ENCODE results near the gene FAF1. TPM values are rescaled to one million over a fixed set of nuclear protein-coding genes. Genes with fewer than 3 reads are reported as not detected.

The FAF1 gene
- polyA plus RNA-seq, 1 of the 3 experiments (the other 2 are of a cell fraction), result 8.7 TPM

DNA sequence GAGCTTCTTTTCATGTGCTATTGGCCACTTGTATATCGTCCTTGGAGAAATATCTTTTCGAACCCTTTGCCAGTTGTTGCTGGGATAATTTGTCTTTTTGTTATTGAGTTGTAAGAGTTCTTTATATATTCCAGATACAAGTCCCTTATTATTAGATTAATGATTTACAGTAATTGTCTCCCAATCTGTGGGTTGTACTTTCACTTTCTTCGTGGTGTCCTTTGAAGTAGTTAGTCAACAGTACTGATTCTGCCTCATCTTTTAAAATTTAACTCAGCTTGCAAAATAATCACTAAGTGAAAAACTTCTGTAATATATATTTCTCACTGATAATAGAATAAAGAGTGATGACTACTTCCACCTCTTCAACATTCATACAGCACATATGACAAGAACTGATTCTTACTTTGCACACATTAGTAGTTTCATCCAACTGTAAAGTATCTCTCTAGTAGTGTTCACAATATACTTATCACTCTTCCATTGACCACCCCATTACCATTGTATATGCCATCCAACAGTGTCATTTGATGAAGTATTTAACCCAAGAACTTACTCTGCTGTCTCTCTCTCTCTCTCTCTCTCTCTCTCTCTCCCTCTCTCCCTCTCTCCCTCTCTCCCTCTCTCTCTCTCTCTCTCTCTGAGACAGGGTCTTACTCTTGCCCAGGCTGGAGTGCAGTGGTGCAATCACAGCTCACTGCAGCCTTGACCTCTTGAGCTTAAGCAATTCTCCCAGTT lies 432.6 kb downstream of the FAF1 start:
- no peak overlapping the region for H3K4me3 ChIP-seq (ENCODE audit: low read depth in 2 of 2, low read length in 1 of 2)
- no peak overlapping the region for H3K27ac ChIP-seq (ENCODE audit: low read depth in 2 of 2, low read length in 1 of 2)
- ChIA-PET CTCF (no interaction called here), POLR2A (no interaction called here)
- H3K4me1 ChIP-seq (ENCODE audit: control insufficient read depth in 1 of 2, insufficient read depth in 2 of 2, low read depth in 1 of 2, low read length in 1 of 2), result no peaks in the 10 kb centered on the region; a peak in 1 of 4 replicates
- H3F3A ChIP-seq (replicated peaks; ENCODE audit: insufficient read depth), result no peaks in the 10 kb centered on the region
- 93% methylated on average over 3 of the region's 3 CpGs for WGBS (ENCODE audit: low lambda C conversion rate)
- H3K27me3 ChIP-seq (ENCODE audit: insufficient read depth), result no peaks in the 10 kb centered on the region
- no peak overlapping the region for H3K4me2 ChIP-seq
- H4K20me1 ChIP-seq (ENCODE audit: insufficient read depth), result no peaks in the 10 kb centered on the region
- no peaks in the 10 kb centered on the region for H3K79me2 ChIP-seq (ENCODE audit: insufficient read depth)
- no peaks in the 10 kb centered on the region for H3K9me2 ChIP-seq
- no peak for TF ChIP-seq NRF1 (IDR thresholded peaks at IDR 0.05; ENCODE audit: low read depth, low read length)
- no peak for TF ChIP-seq MAX (IDR thresholded peaks at IDR 0.05; ENCODE audit: low read depth)
- TF ChIP-seq FOXM1 (IDR thresholded peaks at IDR 0.05; ENCODE audit: low read depth), result no peak
- no peak for TF ChIP-seq JUND (IDR thresholded peaks at IDR 0.05)
- no peak for TF ChIP-seq POLR2AphosphoS5 (IDR thresholded peaks at IDR 0.05; ENCODE audit: low read depth, low read length)
- TF ChIP-seq RCOR1 (IDR thresholded peaks at IDR 0.05; ENCODE audit: low read length), result no peak
- no peak for TF ChIP-seq NFIC (IDR thresholded peaks at IDR 0.05; ENCODE audit: borderline replicate concordance)
- TF ChIP-seq RAD21 (IDR thresholded peaks at IDR 0.05; ENCODE audit: low read length), result no peak
- no peak for TF ChIP-seq ELF1 (IDR thresholded peaks at IDR 0.05)
- TF ChIP-seq, protein P1, sequence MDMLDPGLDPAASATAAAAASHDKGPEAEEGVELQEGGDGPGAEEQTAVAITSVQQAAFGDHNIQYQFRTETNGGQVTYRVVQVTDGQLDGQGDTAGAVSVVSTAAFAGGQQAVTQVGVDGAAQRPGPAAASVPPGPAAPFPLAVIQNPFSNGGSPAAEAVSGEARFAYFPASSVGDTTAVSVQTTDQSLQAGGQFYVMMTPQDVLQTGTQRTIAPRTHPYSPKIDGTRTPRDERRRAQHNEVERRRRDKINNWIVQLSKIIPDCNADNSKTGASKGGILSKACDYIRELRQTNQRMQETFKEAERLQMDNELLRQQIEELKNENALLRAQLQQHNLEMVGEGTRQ (IDR thresholded peaks at IDR 0.05; ENCODE audit: borderline replicate concordance, low read depth, low read length), result no peak
- H2AFZ ChIP-seq (ENCODE audit: low read depth), result no peak overlapping the region
- DNase-seq, result no peak
- peaks cover 0 to 30% of the 10 kb centered on the region in 2 experiments for H3K36me3 ChIP-seq (replicated peaks in 1 of 2; ENCODE audit: control insufficient read depth in 1 of 2, insufficient read depth in 2 of 2, low read length in 1 of 2)
- H3K9ac ChIP-seq, result no peak overlapping the region
- H3K9me3 ChIP-seq, result peaks cover 5% of the 10 kb centered on the region; the same call in 1 of the 2 replicates

DNA sequence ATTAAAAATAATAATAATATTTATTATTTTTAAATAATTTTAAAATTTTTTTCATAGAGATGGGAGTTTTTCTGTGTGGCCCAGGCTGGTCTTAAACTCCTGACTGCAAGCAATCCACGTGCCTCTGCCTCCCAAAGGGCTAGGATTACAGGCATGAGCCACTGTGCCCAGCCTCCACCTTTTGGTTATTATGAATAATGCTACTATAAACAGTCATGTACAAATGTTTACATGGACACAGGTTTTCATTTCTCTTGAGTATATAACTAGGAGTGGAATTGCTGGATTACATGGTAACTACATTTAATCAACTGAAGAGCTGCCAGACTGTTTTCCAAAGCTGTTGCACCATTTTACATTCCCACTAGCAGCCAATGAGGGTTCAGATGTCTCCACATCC lies 433.6 kb downstream of the FAF1 start:
- ChIA-PET CTCF (no interaction called here), POLR2A (no interaction called here)
- TF ChIP-seq SMC3 (IDR thresholded peaks at IDR 0.05; ENCODE audit: low read depth, low read length) (no peak), USF1 (IDR thresholded peaks at IDR 0.05; ENCODE audit: borderline replicate concordance, low read depth) (no peak), FOXJ3 (CRISPR knock-in tag; IDR thresholded peaks at IDR 0.05) (no peak), GATA2 (CRISPR knock-in tag; IDR thresholded peaks at IDR 0.05) (no peak), RXRA (IDR thresholded peaks at IDR 0.05; ENCODE audit: borderline replicate concordance, low read depth) (no peak), EP300 (IDR thresholded peaks at IDR 0.05; ENCODE audit: borderline replicate concordance in 1 of 2, low read depth in 1 of 2, low read length in 1 of 2) (no peak), EZH2phosphoT487 (IDR thresholded peaks at IDR 0.05; ENCODE audit: borderline replicate concordance, low read depth) (no peak), RCOR1 (IDR thresholded peaks at IDR 0.05; ENCODE audit: low read length) (no peak), MAX (IDR thresholded peaks at IDR 0.05; ENCODE audit: low read depth) (no peak), NFIC (IDR thresholded peaks at IDR 0.05; ENCODE audit: borderline replicate concordance) (no peak)
- TF ChIP-seq, protein P2, sequence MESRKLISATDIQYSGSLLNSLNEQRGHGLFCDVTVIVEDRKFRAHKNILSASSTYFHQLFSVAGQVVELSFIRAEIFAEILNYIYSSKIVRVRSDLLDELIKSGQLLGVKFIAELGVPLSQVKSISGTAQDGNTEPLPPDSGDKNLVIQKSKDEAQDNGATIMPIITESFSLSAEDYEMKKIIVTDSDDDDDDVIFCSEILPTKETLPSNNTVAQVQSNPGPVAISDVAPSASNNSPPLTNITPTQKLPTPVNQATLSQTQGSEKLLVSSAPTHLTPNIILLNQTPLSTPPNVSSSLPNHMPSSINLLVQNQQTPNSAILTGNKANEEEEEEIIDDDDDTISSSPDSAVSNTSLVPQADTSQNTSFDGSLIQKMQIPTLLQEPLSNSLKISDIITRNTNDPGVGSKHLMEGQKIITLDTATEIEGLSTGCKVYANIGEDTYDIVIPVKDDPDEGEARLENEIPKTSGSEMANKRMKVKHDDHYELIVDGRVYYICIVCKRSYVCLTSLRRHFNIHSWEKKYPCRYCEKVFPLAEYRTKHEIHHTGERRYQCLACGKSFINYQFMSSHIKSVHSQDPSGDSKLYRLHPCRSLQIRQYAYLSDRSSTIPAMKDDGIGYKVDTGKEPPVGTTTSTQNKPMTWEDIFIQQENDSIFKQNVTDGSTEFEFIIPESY (IDR thresholded peaks at IDR 0.05; ENCODE audit: borderline replicate concordance, low read depth), result no peak
- TF ChIP-seq, protein P1 (IDR thresholded peaks at IDR 0.05; ENCODE audit: borderline replicate concordance, low read depth, low read length), result no peak
- Histone ChIP-seq H3K27ac (ENCODE audit: low read depth in 2 of 2, low read length in 1 of 2) (no peak overlapping the region), H3K27me3 (ENCODE audit: insufficient read depth) (no peaks in the 10 kb centered on the region), H3K9me2 (no peaks in the 10 kb centered on the region), H3K4me1 (ENCODE audit: control insufficient read depth in 1 of 2, insufficient read depth in 2 of 2, low read depth in 1 of 2, low read length in 1 of 2) (no peaks in the 10 kb centered on the region; a peak in 1 of 4 replicates), H3K36me3 (replicated peaks in 1 of 2; ENCODE audit: control insufficient read depth in 1 of 2, insufficient read depth in 2 of 2, low read length in 1 of 2) (peaks cover 0 to 30% of the 10 kb centered on the region in 2 experiments), H3K79me2 (ENCODE audit: insufficient read depth) (no peaks in the 10 kb centered on the region), H3F3A (replicated peaks; ENCODE audit: insufficient read depth) (no peaks in the 10 kb centered on the region), H3K4me2 (no peak overlapping the region), H3K9ac (no peak overlapping the region), H4K20me1 (ENCODE audit: insufficient read depth) (no peaks in the 10 kb centered on the region), H3K4me3 (ENCODE audit: low read depth in 2 of 2, low read length in 1 of 2) (no peak overlapping the region), H2AFZ (ENCODE audit: low read depth) (no peak overlapping the region), H3K9me3 (peaks cover 5% of the 10 kb centered on the region; the same call in 1 of the 2 replicates)
- no peak for DNase-seq
- WGBS (ENCODE audit: low lambda C conversion rate), result 92% methylated on average over 1 of the region's 1 CpG
